Measurements from ENCODE around the gene SAP30BP. TPM values are rescaled to one million over a fixed set of nuclear protein-coding genes. Genes with fewer than 3 reads are reported as not detected.

SAP30BP gene
- total and polyA plus RNA-seq, 2 of the 8 experiments (the other 6 are each of a cell fraction or from before 2014, with no cell fraction given) = 63.3 to 79.9 TPM

GRCh38 chr17:75642784-75643642 is 24.1 kb upstream of the SAP30BP start (continued):
- TF ChIP-seq CHD7 (IDR thresholded peaks at IDR 0.05; ENCODE audit: insufficient replicate concordance, low read length) (no peak), YY1 (IDR thresholded peaks at IDR 0.05; ENCODE audit: low read depth, low read length) (0 out of 2 replicates have a peak, but pooled peaks have one; percentile 23), KDM5A (IDR thresholded peaks at IDR 0.05; ENCODE audit: low read length) (no peak), SAP30 (IDR thresholded peaks at IDR 0.05; ENCODE audit: insufficient read depth, insufficient replicate concordance, low read length) (no peak), TAF1 (IDR thresholded peaks at IDR 0.05; ENCODE audit: low read depth, low read length) (no peak)

All from H1 (cell line).